22Rv1 (cell line): ENCODE data around the gene DPP6.
A peak's percentile ranks its signal among the peaks of the same experiment; 100 is the strongest.

Source experiments
- H3K27ac ChIP-seq: fragments of 450-650 bp; 2 replicates; pipeline ENCODE4 v1.5.1; 2017
- ZFX ChIP-seq: fragments of 450-650 bp; IDR thresholded peaks from 2 replicates; pipeline ENCODE4 v1.6.1; 2017; ENCODE audit warnings: antibody characterized with exemption, borderline replicate concordance
- TF ChIP-seq, protein P1 (sequence below): fragments of 450-650 bp; IDR thresholded peaks from 2 replicates; pipeline ENCODE4 v1.5.1; 2017; ENCODE audit warnings: mild to moderate bottlenecking

DPP6 gene

GRCh38 chr7:154493594-154493993 lies 441.4 kb downstream of the DPP6 start:
- TF ChIP-seq, protein P1, sequence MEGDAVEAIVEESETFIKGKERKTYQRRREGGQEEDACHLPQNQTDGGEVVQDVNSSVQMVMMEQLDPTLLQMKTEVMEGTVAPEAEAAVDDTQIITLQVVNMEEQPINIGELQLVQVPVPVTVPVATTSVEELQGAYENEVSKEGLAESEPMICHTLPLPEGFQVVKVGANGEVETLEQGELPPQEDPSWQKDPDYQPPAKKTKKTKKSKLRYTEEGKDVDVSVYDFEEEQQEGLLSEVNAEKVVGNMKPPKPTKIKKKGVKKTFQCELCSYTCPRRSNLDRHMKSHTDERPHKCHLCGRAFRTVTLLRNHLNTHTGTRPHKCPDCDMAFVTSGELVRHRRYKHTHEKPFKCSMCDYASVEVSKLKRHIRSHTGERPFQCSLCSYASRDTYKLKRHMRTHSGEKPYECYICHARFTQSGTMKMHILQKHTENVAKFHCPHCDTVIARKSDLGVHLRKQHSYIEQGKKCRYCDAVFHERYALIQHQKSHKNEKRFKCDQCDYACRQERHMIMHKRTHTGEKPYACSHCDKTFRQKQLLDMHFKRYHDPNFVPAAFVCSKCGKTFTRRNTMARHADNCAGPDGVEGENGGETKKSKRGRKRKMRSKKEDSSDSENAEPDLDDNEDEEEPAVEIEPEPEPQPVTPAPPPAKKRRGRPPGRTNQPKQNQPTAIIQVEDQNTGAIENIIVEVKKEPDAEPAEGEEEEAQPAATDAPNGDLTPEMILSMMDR = no peak
- no peak for TF ChIP-seq ZFX
- no peak overlapping the region for H3K27ac ChIP-seq

- TF ChIP-seq ZFX = no peak
- TF ChIP-seq, protein P1 = no peak
- H3K27ac ChIP-seq = no peak overlapping the region
These were observed 445.6 kb downstream of the DPP6 start for GRCh38 chr7:154497751-154498150.

DNA sequence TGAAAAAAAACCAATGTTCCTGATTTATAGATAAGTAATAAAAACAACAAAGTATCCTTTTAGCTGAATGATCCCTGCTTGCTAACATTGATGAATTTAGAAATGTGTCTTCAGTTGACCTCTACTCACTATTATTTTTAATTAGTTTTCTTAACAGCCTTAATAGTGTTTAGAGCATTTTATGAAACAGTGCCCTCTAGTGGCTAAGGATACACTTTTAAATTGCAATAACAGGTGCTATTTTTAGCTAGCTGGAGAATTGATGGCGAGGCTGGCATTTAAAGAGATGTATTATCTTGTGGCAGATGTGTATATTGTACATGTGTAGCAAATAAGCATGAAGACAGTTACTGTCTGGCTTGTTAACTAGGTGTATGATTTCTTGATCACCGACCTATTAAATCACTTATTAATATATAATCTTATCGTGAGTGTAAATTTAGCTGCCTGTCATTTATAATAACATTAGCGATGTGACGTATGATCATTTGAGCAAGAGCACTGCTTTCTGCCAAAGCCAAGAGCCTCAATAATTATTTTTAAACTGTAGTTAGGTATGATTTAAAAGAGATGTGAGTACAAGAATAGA lies 451.9 kb downstream of the DPP6 start:
- TF ChIP-seq, protein P1 = peak; percentile 91
- TF ChIP-seq ZFX = no peak
- no peak overlapping the region for H3K27ac ChIP-seq

DNA sequence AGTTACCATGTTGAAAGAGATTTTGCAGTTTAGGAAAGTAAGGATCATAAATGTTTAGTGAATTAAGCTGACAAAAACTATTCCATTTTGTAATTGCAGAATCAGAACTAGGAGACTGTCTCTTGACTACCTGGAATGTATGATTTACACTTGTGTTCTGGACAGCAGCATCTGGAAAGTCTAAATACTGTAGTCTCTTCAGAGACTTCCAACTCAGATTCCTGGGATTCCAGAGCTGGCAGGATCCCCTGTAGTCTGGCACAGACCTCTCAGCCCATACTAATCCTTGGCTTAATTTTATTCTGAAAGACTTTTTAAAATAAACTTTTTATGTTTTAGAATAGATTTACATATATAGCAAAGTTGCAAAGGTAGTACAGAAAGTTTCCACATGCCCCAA lies 452.7 kb downstream of the DPP6 start:
- TF ChIP-seq, protein P1 = no peak
- TF ChIP-seq ZFX = no peak
- no peak overlapping the region for H3K27ac ChIP-seq

DNA sequence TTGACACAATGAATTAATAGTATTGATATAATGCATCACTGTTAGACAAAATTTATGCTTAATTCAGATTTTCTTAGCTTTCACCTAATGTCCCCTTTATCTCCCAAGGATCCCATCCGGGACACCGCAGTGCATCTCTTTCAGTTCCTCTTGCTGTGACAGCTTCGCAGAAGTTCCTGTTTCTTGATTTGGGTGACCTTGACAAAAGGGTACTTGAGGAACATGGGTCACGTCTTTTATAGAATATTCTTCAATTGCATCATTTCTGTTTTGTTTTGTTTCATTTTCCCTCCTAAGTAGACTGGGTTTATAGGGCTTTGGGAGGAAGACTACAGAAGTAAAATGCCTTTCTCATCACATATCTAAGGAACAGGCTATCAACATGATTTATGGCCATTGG lies 453.2 kb downstream of the DPP6 start:
- no peak overlapping the region for H3K27ac ChIP-seq
- TF ChIP-seq, protein P1 = no peak
- no peak for TF ChIP-seq ZFX

DNA sequence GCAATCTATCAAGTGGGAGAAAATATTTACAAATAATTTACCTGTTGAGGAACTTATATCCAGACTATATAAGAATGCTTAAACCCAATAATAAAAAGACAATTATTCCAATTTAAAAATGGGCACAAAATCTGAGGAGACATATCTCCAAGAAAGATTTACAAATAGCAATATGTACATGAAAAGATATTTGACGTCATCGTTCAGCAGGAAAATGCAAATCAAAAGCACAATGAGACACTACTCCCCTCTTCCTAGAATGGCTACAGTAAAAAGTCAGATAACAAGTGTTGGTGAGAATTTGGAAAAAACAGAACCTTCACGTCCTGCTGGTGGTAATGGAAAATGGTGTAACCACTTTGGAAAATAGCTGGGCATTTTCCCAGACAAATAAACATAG lies 457.0 kb downstream of the DPP6 start:
- TF ChIP-seq, protein P1 = no peak
- TF ChIP-seq ZFX = no peak
- H3K27ac ChIP-seq = no peak overlapping the region

DNA sequence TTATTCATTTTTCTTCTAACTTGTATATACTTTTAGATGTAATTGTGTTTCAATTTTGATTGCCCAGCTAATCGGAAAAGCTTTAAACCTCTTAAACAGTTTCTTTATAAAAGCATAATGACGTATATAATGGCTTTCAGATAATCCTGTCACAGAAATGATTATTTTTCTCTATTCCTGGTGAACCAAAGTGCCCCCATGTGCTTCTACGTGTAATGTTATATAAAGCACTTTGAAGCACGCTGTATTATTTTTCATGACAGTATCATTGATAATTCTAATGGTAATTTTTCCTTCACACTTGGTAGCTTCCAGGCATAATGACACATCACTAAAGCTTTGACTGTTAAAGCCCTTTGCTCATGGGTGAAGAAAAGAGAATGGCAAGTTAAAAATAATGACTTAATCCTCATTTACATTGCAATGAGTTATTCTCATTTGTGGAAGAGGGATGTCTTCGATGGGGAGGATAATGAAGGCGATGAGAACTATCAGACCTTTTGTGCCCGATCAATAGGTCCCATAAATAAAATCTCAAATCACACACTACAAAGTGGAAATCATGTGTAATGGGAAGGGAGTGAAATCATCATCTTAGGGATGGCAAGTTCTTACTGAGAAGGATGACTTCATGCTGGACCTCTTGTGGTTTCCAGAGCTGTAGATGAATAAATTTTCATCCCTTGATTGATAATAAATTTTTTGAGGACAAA lies 460.1 kb downstream of the DPP6 start:
- TF ChIP-seq, protein P1 = no peak
- no peak for TF ChIP-seq ZFX
- no peak overlapping the region for H3K27ac ChIP-seq
